Heart left ventricle (tissue), 13 donors: ENCODE measurements around the gene SMC3.

Experiments
- CTCF ChIP-seq, 12 donors: fragments of 200-600 bp; sonication (generic) in 4 of 12; IDR thresholded peaks; one replicate each; pipeline versions ENCODE4 v1.5.0 to v1.8.0; 2018 to 2022; ENCODE audit warnings: antibody characterized with exemption in 12 of 12, mild to moderate bottlenecking in 5 of 12
- POLR2A ChIP-seq, 2 donors: fragments of 450-650 bp; IDR thresholded peaks; one replicate each; pipeline ENCODE4 v1.6.1; 2017; ENCODE audit warnings: antibody characterized with exemption in 2 of 2, mild to moderate bottlenecking in 2 of 2, moderate library complexity in 2 of 2
- donor health status: ischemic (EF 13 %, LVEDD 7.1; RV severe dilation, severe dysfunction).
- donor health status: DM: no; HTN: yes; CAD: no.
- donor health status: DM: no; HTN: no; CAD: no.
- donor health status: ischemic (EF 25% LVEDD 6.9; RV normal size, moderate dysfunction).
- donor health status: ischemic (EF 25% LVEDD 5.7; RV mildly dilated, moderate dysfunction).
- donor health status: ischemic (EF 35%, LVEDD 5.7; RV mildly dilated, moderate dysfunction).
- donor health status: nonischemic (EF 11% LVEDD 7.7; RV severe dilation, severe dysfunction).
- donor health status: DM: yes; HTN: yes; CAD: no.
- donor health status: PGD.
- donor health status: ischemic (EF 29% LVEDD 5.4; RV normal size, mild dysfunction).
- donor health status: nonischemic (EF 23%, LVEDD 6.1; RV moderate dilation, normal function).

- TF ChIP-seq CTCF (IDR thresholded peaks at IDR 0.05) (no peak), POLR2A (IDR thresholded peaks at IDR 0.05) (no peak)
These were observed 44.6 kb downstream of the SMC3 start for GRCh38 chr10:110612087-110612486.
